Left cardiac atrium (tissue), 4 donors: ENCODE measurements around the gene SNRNP48. TPM values are rescaled to one million over a fixed set of nuclear protein-coding genes. Genes with fewer than 3 reads are reported as not detected.

ENCODE experiments used
- ATAC-seq, 2 donors: fragments of 200-7000 bp; cut with Tn5 transposase; one replicate each; pipeline ENCODE4 v1.9.1; 2020; ENCODE audit warnings: mild to moderate bottlenecking in 2 of 2, moderate library complexity in 2 of 2
- DNase-seq: peaks from one replicate; pipeline ENCODE4 v3.0.0-alpha.2; 2020
- intact Hi-C, 2 donors: fragments of 100-400 bp; cut with DNase I; formaldehyde crosslinking; loops; one replicate each; pipeline versions ENCODE4 v1.14.1 to v1.15.1; 2022 to 2023
- total RNA-seq, 2 donors: library from RNA; stranded (reverse); fragmentation: NEBNext Ultra II Directional; extraction: Animal tissue kit (Norgen Biotek cat#: 25700); gene quantifications; one replicate each; pipeline ENCODE4 v1.2.1, GENCODE V29; 2021
- donor health status: DM: no; HTN: yes; CAD: no.
- donor health status: DM: no; HTN: yes; CAD: no; lungs with severe emphysema.
- donor health status: DM: yes; HTN: yes; CAD: no.
- donor health status: Dilated cardiomyopathy.

The SNRNP48 gene
- total RNA-seq, 2 donors from 2014 or later = 10.3 to 12.6 TPM

- no peak for DNase-seq
- intact Hi-C loops = no loop called here
- ATAC-seq = no peak
Measured at GRCh38 chr6:7631466-7631865, 41.5 kb downstream of the SNRNP48 start.

GRCh38 chr6:7632501-7633290 lies 42.7 kb downstream of the SNRNP48 start:
- DNase-seq = no peak
- ATAC-seq = no peak
- intact Hi-C loops = no loop called here

- intact Hi-C loops = no loop called here
- no peak for DNase-seq
- no peak for ATAC-seq
Measured at GRCh38 chr6:7633361-7633760, 43.4 kb downstream of the SNRNP48 start.

DNA sequence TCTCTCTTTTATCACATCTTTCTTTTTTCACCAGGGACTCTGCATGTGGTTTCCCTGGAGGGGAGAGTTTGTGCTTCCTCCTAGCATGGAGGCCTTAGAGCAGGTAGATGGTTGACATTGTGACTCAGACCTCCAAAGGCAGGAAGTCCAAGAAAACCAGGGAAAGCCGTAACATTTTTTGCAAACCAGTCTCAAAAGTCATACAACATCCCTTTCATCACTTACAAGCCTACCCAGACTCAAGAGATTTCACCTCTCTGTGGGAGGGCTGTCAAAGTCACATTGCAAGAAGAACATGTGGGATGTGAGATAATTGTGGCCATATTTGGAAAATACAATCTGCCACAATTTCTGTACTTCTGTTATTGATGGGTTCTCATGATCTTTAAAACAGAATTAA lies 46.2 kb downstream of the SNRNP48 start:
- intact Hi-C loops = no loop called here
- DNase-seq (no peak), ATAC-seq (no peak)

DNA sequence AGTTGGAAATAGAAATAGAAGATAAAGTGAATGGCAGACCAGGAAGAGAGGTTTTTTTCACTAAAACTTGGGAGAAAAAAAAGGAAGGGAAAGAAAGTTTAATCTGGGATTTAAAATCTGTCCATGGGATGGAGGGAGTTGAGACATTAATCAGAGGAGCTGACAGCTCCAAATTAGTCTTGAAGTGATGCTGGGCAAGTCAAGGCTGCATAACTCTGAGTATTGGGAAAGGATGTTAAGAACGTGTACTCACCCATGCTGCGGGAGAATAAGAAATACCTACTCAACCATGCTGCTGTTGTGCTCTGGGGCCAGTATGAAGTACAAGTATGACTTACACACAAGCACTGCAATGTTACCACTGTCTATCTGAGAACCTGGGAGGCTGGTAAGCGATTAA lies 47.5 kb downstream of the SNRNP48 start:
- intact Hi-C loops = no loop called here

GRCh38 chr6:7639427-7639826 lies 49.4 kb downstream of the SNRNP48 start:
- intact Hi-C loops = no loop called here
- no peak for ATAC-seq
- DNase-seq = no peak

More for the DNA sequence above, 47.5 kb downstream of the SNRNP48 start:
- ATAC-seq (no peak), DNase-seq (no peak)

GRCh38 chr6:7640016-7640415 lies 50.0 kb downstream of the SNRNP48 start:
- ATAC-seq (no peak), DNase-seq (no peak)
- intact Hi-C loops = no loop called here

DNA sequence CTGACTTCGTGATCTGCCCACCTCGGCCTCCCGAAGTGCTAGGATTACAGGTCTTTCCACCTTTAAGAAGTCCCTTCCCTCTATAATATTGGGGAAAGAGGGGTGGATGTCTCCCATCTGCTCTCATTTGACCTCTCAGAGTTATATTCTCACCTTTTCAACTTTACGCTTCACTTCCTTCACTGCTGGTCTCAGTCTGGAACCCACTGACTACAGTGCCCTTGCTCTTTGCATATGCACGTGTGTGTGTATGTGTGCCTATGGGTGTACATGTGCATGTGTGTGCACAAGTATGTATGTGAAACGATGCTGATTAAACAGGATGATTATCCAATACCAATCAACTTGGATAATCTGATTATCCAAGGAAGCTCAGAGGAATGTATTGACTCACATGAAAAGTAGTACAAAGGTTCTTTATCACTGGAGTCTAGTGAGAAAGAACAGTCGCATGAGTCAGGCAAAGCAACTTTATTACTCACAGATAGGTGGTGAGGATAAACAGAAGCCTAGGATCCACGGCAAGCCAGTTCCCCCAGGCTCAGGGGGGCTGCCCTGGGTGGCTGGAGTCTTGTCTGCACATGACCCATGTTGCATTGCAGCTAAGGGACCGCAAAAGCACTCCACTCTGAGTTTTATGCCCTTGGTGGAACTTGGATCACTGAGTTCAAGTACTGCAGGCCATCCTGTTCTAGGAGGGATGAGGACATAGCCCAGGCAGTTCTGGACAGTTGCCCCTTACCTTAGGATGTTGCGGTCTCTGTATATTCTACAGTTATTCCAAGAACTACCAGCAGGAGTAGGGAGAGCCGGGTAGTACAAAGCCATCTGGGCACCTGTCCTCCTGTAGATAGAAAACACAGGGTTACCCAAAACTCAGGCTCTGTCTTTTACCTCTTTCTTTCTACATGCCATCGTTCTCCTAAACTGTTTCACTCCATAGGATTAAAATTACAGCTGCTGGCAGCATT lies 50.9 kb downstream of the SNRNP48 start:
- intact Hi-C loops = no loop called here
- ATAC-seq = no peak
- no peak for DNase-seq

DNA sequence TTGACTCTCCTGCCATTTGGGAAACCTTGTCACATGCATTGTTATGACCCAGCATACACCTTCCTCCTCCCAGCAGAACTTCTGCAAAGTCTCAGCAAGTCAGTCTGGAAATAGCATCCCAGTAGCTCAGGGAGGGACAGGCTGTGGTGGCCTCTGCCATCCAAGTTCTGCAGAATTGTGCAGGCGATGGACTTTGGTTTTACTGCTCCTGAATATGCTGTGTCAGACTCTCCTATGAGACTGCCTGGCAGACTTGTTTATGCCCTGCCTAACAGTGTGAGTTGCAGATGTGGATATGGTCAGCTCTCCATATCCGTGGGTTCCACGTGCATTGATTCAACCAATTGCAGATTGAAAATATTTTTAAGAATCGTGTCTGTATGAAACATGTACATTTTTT lies 52.8 kb downstream of the SNRNP48 start:
- intact Hi-C loops = no loop called here
- DNase-seq (no peak), ATAC-seq (no peak)

GRCh38 chr6:7644417-7644816 lies 54.4 kb downstream of the SNRNP48 start:
- ATAC-seq = no peak
- DNase-seq = no peak
- intact Hi-C loops = no loop called here

DNA sequence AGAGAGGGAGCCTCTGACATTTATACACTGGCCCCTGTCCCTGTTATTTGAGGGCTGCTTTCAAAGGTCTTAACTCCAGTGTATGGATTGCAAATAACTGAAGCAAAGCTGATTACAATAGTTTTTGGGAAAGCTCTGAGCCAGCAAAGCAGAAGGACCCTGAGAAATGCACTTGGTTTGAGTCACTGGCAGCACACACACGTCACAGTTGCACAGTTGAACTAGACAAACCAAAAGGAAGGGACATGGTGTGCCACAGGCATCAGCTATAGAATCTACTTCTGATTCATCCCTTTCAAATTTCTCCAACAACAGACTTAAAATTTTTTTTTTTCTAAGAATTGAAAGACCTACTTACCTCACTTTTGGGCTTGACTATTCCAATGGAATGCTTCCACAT lies 56.4 kb downstream of the SNRNP48 start:
- no peak for DNase-seq
- ATAC-seq = no peak
- intact Hi-C loops = no loop called here

DNA sequence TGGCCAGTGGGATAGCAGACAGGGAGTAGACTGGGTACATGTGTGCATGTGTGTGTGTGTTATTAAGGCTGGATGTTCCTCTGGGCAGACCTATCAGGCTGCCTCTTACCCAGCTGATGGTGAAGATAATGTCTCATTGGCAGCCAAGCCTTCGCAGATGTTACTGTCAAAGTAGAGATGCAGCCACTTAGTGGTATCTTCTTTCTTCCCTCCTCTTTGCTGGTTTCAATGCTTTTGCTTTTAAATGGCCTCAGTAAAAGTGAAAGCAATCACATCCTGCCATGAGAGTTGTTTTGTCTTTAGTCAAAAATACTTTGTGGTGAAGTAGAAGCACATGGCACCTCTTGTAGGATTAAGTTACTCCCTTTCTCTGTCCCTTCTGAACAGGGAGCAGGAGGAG lies 57.5 kb downstream of the SNRNP48 start:
- intact Hi-C loops = no loop called here
- no peak for ATAC-seq
- no peak for DNase-seq

GRCh38 chr6:7649037-7649810 lies 59.2 kb downstream of the SNRNP48 start:
- no peak for DNase-seq
- intact Hi-C loops = no loop called here
- ATAC-seq = no peak

DNA sequence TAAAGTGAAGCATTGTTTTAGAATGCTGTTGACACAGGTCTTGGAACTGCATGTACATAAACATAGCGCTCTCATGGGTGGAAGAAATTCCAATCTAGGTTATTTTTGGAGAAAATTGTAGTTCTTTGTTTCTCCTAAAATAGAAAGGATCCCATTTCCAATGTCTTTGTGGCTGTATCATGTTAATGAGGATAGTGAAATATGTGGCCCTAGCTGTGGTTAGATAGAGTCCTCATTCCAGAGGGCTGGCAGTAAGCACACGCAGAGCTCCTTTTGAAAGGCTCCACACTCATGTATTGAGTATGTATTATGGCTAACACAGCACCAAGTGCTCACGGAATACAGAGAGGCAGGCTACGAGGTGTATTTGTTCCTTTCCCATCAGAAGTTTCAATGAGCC lies 60.9 kb downstream of the SNRNP48 start:
- DNase-seq = no peak
- no peak for ATAC-seq
- intact Hi-C loops = no loop called here

- DNase-seq = no peak
- no peak for ATAC-seq
Measured at GRCh38 chr6:7652957-7653356, 63.0 kb downstream of the SNRNP48 start.

DNA sequence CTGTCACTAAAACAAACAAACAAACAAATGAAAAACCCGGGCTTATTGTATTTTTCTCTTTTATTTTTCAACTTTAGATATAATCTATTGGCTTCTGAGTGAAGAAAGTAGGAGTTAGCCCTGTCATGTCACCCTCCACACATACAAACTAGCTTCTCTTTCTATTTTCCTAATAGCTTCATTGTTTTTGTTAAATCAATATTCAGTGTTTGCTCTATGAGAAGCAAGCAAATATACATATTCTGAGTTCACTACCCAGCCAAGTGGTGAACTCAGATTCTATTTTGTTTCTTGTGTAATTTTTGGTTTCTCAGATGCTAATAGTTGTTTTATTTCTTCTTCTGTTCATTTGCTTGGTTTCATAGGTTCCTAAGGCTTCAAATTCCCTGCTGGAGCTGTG lies 66.4 kb downstream of the SNRNP48 start:
- DNase-seq (no peak), ATAC-seq (no peak)
- intact Hi-C loops = no loop called here

More at GRCh38 chr6:7652957-7653356, 63.0 kb downstream of the SNRNP48 start:
- intact Hi-C loops = no loop called here

GRCh38 chr6:7658543-7658942 lies 68.5 kb downstream of the SNRNP48 start:
- DNase-seq (no peak), ATAC-seq (no peak)
- intact Hi-C loops = no loop called here

DNA sequence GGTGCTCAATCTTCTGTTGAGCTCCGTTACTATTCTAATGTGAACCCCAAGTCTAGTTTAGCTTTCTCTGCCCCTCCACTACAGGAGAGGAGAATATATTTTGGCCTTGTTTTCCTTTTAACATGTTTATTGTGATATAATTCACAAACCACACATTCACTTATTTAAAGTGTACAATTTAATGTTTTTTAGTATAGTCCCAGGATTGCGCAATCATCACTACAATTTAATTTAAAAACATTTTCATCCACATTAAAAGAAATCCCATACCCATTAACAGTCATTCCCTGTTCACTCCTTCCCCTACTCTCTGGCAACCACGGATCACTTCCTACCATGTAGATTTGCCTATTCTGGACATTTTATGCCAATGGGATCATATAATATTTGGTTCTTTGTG lies 71.4 kb downstream of the SNRNP48 start:
- intact Hi-C loops = no loop called here
- no peak for DNase-seq
- no peak for ATAC-seq
